Activated effector memory CD4-positive, alpha-beta T cell treated with Interleukin-2 at 50 U/mL for 16 hours (primary cell): Measurements from ENCODE around the gene NAPG.
"Not testable (repeated sequence)": the region's sequence is repeated elsewhere in the genome, so short reads cannot be mapped to it uniquely, and the experiment has no call there.

Source experiments
- DNase-seq: peaks from one replicate; pipeline ENCODE4 v3.0.0-alpha.2; 2020

NAPG gene

DNA sequence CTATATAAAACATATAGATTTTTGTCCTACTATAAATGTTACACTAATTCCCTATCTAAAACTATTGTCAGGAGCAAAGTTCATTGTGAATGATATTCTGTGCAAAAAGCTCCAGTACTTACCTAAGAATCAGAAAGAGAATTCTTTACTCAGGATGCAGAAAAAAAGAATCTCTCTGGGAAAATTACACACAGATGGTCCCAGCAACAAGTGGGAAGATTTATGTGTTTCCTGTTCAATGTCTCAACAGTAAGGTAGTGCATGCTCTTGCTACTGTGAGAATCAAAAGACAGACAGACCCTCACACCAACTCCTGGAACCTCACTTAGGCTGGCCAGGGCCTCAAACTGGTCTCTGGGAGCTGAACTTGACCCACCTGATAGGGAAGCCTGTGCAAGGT is 11.2 kb upstream of the NAPG start:
- no peak for DNase-seq

DNA sequence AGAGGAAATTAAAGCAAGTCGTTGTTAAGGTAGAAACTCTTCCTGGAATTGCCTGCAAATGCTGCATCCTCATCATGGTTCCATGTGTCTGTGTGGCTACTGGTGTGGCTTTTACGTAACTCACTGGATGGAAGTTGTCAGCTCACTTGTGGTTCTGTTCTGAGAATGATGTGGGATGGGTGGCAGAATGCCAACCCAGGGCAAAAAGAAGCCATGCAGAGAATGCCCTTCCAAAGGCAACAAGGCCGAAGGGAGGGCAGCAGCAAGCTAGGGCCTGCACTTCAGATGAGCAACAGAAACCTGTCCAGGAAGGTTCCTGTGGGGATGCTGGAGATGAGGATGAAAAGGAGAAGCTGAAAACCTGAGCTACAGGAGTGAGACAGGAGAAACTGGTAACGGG is 10.4 kb upstream of the NAPG start:
- no peak for DNase-seq

DNA sequence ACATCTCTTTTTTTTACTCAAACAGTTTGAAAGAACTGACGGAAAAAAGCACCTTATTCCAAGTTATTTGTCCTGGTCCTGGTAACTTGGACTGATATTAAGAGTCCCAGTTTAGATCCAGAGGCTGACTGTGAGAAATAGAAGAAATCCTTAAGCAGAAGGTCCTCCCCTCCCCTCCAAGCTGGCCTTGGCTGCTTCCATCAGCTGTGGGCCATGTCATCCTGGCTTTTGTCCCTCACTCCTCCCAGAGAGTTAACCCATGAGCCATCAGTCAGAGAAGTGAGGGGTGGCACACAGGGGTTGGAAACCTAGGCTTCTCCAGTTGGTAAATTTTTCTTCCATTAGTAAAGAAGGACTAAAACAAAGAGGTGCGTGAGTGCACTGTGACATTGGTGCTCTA is 9.7 kb upstream of the NAPG start:
- DNase-seq: no peak

DNA sequence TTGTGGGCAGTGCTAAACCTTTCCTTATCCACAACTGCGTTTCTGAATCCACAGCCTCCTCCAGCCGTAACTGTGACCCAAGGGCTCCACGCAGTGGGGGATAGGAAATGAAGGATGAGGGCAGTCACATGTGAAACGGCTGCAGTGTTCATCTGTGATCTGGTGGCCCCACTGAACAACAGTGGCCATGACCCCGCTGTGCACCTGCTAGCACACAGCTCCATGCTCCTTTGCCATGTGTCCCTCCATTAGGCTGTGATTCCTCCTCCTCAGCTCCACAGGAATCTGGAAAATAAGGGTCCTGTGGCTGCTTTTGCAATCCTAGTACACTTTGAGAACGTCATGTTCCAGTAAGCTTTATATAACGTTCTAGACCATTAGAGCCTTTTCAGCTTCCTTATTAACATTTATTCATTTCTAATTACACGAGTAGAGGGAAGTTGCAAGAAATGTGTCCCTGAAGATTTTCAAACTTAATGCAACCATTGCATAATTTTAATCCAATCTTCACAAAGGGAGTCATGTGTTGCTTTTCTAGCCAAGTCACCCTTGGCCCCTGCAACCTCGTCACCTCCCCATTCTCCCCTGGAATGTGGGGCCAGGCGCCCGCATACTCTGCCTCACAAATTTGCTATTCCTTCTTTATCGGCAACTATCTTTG is 7.1 kb upstream of the NAPG start:
- DNase-seq: no peak

DNA sequence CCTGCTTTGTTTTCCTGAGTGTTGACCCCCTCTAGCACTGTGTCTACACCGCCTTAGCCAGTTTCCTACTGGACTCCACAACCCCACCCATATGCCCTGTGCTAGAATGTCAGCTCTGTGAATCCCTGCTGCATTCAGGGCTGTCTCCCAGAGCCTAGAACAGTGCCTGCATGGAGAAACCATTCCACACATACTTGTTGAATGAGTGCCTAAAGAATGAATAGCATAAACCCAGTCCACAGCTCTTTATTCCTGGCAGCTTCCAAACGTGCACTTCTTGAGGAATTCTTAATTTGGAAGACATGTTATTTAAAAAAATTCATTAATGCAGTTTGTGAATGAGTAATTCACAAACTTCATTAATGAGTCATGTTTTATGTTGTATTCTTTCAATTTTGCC is 6.5 kb upstream of the NAPG start:
- no peak for DNase-seq

DNA sequence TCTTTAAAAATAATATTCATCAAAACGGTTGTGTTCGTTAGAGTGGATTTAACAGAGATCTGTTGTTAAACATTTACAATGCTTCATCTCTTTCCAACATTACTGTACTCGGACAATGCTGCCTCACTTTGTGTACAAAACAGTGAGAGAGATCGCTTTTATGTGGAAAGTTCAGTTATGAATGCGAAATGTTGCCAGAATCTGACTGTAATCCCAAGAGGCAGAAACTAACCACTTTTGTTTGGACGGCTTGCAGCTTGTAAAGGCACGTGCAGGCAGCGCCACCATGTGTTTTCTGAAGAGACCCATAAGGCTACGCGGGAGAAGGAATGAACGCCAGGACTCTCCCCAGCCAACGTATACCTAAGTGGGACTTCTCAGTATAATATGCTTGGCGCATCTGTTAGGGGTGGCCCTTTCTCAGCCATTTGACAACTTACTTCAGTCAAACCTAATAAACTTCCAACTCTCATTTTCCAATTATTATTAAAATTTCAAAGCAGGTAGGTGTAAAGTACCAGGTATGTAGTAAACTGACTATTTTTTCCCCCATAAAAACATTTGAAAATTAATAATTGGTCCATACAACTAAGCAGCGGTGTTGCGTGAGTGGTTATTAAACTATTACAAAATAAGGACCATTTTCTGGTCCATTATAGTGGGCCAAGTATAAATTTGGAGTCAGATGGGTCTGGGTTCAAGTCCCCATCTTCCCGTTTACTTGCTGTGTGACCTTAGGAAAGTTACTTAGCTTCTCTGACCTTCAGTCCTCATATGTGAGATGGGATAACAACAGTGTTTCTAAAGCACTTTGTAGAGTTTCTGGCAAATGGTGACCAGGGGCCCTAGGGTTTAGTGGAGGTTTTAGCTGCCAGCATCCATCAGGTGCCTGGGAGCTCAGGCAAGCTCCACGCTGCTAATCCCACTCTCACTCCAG is 5.6 kb upstream of the NAPG start:
- peak; percentile 18 for DNase-seq

DNA sequence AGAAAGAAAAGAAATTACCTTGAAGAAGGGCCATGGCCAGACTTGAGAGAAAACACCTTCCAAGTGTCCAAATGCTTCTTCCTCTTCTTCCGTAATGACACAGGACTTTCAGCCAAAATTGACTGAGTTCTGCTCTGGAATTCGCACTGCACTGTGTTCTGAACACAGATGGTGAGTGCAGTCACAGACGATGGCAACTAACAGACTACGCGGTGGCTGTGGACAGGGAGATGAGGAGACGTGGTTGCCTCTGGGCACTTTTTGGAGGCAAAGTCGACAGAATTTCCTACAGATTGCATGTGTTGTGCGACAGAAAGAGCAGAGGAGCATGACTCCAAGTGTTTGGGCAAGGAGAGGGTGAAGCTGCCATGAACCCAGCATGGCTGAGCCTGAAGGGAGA is 4.3 kb upstream of the NAPG start:
- no peak for DNase-seq

DNA sequence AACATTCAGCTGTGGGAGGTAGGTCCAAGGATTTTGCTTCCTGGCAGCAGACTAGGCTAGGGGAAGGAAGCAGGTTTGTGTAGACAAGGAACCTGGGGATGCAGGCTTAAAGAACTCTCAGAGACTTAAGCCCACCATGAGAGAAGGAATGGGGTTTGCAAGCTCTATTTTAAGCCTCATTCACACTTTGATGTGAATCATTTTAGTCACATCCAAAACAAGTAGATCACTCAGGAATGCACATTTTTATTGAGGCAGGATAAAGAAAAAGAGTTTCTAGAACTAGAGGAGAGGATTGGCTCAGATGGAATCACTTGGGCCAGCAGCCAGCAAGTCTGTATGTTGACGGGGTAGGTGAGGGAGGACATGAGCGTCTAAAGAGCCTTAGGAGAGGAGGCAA is 3.3 kb upstream of the NAPG start:
- no peak for DNase-seq

DNA sequence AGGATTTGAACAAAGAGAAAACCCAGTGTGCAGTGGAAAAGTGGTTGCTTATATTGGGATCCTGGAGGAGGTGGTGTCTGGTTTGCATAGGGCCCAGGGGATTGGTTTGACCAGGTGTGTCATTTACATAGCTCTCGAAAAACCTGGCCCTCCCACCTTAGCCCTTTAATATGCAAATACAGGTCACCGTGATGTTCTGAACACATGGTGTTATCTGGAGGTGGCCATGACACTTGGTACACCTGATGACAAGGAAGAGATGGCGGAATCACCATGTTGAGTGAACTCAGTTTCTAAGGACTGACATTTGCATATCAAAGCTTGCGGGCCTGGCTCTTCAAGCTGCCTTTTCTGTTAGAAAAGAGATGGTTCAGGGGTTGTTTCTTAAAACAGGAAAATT is 2.3 kb upstream of the NAPG start:
- DNase-seq: no peak

DNA sequence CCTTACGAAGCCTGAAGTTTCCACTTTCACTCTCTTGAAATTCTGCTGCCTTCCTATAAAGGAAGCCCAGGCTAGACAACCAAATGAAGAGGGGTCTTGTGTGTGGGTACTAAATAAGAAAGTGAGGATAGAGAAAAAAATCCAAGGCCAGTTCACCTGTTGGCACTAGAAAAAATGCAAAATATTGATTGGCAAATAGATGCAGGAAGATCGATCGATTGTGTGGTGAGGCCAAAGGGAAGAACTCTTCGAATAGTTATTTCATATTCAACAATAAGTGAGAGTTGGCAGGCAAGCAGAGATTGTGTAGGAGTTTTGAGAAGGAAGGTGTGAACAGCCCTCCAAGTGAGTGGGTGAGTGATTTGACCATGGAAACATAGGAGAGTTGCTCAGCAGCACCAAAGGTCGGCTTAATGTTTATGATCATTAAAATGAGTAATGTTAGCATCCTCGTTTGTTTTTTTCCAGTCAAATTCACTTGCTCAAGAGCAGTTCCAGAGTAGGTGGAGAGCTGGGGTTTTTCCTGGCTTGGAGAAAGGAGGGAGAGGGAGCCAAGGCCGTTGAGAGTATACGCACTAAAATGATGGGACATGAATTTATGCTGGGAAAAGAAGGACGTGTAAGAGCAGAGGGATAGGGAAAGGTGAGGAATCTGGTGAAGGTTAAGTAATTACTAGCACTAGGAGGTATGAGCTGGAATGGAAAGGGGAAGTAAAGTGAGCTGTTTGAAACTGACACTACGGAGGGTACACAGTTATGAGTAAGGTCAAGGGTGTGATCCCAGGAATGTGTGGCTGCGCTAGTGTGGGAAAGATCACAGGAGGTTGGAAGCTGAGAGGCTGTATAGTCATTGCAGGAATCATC is 1.1 kb upstream of the NAPG start:
- no peak for DNase-seq

DNA sequence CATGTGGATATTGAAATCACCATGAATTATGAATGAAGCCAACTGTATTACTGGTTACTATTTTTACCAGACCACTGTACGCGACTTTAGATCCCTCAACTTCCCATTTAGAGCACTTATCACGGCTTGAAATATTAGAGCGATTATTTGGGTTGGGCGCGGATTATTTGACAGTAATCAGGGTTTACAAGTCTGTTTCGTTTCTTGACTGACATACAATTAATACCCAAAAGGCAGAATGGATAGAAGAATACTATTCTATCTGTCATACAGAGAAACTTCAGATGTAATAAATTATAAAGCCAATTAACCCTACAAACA is 496 bp upstream of the NAPG start:
- no peak for DNase-seq

DNA sequence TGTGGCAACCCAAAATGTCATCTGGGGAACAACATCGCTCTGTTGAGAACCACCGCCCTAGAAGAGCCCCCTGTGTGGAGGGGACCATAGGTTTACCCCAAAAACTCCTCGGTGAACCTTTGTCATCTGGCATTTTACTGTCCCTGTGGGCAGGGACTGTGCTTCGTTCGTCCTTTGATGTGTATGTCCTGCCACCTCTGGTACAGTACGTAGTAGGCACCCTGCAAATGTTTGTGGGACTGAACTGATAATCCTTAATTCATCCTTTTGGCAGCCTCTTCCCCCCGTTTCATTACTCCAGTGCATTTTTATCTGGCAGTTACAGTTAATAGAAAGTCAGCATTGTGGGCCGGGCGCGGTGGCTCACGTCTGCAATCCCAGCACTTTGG is 728 bp downstream of the NAPG start:
- no peak for DNase-seq

DNA sequence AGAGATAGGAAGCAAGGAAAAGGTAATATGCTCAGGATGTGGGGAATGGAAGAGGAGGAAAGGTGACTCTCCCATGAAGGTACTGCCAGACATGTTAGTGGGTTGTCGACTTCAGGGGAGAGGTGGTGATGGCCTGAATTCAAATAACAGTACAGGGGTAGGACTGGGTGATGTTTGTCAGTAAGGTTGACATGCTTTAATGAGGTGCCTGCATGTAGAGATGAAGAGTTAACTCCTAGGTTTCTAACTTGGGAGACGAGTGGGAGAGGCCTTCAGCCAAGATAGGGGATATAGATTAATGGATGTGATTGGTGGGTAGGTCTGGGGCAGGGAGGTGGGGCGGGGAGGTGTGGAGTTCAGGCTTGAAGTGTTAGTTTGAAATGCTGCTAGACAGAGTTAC is 2.6 kb downstream of the NAPG start:
- DNase-seq: no peak

DNA sequence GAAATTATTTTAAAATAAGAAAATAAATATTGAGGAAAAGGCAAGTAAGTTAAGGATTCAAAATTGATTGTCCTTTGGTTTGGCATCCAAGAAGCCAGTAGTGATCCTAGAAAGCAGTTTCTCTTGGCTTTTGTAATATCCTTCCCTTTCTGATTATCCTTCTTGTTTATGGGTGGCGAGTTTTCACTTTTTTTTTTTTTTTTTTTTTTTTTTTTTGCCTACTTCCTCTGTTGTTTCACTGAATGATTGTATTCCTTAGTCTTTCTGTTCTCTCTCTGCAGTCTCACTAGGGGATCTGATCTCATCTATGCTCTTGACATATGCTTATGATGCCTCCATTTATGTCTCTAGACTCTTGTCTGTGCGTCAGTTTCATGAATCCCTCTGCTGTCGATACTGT is 4.2 kb downstream of the NAPG start:
- no peak for DNase-seq

DNA sequence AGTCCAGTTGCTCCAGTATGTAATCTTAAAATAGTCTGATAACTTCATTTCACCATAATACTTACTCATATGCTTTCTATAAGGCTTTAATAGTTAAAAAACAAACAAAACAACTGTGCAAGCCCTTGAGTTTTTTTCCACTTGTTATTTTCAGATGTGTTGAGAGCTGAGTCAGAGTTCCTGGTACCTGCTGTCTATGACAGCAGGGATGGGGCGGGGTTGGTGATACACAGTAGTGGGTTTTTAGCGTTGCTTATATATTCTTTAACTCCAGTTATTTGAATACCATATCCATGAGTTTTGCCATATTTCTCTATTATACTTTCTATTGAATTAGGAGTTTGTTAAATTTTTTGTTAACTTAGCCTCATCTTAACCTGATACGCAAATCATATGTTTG is 5.0 kb downstream of the NAPG start:
- no peak for DNase-seq

DNA sequence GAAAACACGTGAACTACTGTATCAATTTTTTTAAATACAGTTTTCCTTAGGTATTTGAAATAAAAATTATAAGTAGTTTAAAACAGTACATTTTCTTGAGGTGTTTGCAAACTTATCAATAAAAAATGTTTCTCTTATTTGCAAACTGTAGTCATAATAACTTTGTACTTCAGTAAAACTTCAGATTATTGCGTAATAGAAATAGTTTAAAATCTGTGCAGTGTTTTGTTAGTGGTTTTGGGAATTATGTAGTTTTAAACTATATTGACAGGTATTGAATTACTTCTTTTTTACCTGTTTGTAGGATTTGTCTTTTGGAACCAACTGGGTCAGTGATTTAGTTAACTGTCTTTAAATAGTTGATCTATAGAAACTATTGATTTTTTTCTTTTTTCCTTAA is 7.3 kb downstream of the NAPG start:
- DNase-seq: no peak

DNA sequence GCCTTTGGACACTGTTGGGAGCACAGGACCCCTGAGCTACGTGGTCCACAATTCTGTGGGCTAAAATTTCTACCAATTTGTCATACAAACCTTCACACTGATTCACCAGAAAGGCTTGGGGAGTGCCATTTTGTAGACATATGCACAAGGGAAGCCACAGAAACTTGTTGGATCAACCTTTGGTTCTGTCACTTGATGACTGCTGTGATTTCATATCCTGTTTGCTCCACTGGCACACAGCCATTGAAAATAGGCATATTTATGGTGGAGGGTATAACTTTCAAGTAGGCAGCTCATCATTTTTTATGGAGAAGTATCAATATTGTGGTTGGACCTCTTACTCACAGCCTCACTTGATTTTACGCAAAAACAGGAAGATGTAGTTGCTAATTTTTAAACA is 10.5 kb downstream of the NAPG start:
- DNase-seq: no peak

DNA sequence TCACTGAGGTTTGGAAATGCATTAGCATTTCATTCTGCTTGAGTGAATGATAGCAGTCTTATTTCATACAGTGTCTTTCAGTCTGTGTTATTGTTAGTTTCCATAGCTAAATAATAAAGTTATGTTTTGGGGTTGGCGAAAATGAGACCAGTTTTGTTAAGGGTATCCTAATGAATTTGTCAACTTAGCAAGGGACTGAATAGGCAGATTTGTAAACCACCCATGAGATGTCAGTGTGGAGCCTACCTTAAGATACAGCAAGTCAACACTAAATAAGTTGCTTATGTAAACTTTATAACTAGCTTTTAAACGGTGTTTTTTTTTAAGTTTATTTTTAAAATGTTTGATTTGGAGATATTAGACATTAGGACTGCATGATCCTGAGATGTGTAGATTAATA is 11.9 kb downstream of the NAPG start:
- no peak for DNase-seq

DNA sequence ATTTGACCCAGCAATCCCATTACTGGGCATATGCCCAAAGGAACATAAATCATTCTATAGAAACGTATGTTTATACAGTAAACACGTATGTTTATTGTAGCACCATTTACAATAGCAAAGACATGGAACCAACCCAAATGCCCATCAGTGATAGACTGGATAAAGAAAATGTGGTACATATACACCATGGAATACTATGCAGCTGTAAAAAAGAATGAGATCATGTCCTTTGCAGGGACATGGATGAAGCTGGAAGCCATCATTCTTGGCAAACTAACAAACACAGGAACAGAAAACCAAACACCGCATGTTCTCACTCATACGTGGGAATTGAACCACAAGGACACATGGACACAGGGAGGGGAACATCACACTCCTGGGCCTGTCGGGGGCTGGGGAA is 13.3 kb downstream of the NAPG start:
- DNase-seq: not testable (repeated sequence)

DNA sequence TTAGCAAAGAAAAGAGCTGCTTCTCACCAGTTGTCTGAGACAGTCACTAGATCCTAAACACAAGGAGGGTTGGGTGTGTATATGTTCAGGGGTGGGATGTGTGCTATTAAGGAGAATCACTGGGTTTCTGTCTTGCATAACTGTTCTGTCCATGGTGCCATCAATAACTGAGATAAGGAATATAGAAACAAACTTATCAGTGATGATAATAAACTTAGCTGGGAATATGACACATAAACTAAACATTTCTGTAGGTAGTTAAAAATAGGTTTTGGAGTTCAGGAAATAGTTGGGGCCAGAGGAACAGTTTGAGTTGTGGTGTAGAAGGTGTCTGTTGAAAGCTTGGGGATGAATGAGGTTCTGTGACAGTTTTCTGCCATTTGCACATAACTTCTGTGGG is 17.4 kb downstream of the NAPG start:
- DNase-seq: no peak

DNA sequence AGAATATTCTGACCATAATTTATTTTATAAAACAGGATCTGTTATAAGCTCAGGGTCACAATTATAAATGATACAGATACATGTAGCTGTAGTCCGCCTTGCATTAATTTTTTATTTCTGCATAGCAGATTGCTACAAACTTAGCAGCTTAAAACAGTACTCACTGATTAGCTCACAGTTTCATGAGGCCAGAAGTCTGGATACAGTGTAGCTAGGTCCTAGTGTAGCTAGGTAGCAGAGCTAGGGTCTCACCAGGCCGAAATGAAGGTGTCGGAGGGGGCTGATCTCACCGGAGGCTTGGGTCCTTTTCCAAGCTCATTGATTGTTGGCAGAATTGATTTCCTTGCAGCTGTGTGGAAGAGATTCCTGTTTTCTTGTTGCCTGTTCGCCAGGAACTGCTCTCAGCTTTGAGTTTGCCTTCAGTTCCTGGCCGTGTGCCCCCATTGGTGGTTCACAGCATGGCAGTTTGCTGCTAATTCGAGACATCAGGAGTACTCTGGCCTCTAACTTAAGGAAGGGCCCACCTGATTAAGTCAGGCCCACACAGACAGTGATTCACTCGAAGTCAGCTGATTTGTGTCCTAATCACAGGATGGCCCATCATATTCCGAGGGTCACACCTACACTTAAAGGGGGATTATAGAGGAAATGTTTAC is 18.4 kb downstream of the NAPG start:
- DNase-seq: no peak

DNA sequence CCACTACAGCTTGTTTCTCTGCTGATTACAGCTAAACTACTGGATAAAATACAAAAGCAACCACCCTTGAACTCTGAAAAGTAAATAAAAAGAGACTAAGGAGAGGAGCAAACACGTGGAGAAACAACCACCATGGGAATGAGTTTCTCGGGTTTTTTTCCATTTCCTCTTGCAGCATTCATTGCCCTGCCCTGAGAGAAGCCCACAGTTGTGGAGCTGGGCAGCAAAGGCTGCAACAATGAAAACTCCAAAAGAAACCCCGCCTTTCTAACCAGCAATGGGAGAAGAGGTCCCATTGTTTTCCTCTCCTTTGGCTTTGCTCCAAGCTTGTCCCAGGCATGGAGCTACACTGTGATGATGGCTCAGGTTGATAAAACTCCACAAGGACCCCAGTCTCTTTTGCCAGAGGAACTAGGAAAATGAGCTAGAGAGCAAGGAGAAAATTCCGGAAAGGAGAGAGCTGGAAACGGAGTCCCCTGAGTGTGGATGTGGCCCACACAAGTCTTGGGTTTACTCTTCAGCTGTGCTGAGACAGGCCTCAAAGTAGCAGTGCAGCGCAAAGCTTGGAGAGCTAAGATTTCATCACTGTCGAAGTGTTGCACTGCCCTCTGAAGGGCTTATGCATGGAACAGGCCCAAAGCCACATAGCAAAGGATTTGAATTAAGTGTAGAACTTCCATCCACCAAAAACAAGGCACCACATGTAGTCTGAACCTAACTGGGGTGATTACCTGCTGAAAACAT is 20.9 kb downstream of the NAPG start:
- no peak for DNase-seq

DNA sequence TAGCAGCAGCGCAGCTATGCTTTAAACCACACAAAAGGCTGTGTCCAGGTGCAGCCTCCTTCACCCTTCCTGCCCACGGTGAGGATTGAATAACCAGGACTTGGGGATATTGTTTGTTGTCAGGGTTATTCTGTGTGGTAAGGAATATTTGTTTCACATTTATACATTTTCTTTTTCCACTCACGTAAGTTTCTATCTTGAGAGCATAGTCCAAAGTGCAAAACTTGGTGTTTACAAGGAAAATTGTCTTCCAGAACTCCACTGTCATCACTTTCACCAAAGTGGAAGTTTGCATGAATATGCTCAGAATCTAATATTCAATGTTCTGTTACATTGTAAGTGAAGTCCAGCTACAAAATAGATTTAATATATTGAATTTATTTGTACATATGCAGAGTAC is 26.4 kb downstream of the NAPG start:
- DNase-seq: no peak
